Measurements from ENCODE around the gene RCAN2.

The RCAN2 gene

DNA sequence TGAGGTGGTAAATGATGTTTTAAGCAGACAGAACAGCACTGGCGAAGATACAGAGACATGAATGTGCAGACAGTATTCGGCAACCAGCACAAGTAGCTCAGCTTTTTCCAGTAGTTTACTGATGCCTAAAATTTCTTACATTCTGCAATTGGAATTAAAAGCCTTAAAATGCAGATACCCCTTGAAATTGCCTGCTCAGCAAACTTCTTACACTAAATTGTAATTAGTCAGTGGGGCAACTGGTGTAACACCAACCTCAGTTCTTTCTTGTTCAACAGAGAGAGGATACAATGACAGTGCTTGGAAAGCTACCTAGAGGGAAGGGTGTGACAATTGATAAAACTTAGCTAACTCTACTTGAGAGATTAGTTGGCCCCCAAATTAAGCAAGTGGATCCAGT, 199.4 kb downstream of the RCAN2 start:
- no peak for DNase-seq (ENCODE audit: low read depth in 2 of 2)

DNA sequence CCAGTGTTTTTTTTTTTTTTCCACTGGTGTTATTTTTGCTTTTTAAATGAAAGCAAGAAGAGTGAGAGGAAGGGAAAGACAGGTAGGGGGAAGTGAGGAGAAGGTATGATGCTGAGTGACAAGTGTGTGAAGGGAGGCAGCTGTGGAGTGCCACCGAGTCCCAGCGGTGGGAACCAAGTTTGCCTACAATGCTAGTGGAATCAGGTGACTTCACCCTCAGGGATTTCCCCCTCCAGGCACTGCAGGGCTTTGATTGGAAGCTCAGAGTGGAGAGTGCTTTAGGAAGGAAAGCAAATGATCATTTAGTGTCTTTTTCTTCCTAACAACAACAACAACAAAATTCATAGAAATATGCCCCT, 200.0 kb downstream of the RCAN2 start:
- no peak for DNase-seq (ENCODE audit: low read depth in 2 of 2)

DNA sequence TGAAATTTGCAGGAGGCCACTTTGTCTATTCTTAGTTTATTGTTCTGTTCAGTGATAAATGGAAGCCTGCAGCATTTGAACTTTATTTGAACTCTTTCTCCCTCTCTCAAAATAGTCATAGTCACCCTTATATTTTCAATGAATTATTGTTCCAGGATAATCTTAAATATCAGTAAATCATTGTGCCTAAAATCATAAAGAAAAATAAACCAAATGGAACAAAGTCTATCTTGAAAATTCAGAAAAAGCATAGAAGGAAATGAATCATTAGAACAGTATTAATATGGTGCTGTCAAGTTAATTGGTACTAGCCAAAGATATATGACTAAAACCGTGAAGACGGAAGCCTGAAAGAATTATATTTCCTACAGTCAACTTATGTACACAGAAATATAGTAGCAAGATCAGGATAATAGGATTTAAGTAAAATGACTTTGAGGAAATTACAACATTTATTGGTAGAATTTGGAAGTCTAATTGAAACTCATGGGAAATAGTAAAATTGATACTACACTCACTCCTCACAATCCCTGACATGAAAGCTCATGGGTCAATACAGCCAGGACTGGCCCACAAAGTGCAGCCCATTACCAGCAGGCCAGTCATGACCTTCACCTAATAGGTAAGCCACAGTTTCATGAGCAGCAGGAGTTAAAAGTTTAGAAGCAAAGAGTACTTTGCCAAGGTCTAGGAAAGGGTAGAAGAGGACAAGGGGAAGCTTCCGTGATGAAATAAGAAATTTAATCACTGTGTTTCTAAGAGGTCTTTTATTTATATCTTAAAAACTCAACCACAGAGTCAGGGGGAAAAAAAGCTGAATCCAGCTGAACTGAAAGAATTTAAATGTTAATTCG, 200.6 kb downstream of the RCAN2 start:
- no peak for DNase-seq (ENCODE audit: low read depth in 2 of 2)

DNA sequence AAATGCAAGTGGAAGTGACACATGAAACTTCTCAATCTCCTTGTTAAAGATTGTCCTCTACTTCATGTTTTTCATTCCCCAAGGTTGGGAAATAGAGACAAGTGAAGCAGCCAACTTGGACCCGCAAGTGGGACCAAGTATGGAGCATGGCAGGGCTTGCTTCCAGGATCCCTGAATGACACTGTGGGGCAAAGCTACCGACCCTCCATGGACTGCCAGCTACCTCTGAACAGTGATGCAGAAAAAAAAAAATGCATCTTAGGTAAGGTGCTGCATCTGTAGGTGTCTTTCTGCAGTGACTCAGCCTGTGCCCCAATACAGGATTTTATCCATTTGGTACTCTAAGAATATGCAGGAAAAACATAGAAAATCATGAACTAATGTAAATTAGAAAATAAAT, 201.4 kb downstream of the RCAN2 start:
- no peak for DNase-seq (ENCODE audit: low read depth in 2 of 2)

DNA sequence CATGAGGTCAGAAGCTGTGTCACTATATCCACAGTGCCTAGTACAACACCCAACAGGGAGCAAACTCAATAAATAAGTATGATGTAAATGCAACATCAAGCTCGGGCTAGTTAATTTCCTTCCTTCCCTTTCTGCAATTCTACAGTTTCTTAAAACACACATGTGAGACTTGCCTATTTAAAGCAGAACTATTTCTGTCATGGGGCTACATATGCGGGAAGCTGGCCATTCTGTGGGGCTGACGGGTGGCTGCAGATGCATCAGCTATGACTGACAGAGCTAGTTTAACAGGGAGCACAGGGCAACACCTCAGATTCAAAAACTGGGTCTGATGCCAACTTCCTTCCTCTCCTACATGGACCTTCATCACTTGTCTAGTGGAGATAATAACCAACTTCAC, 202.4 kb downstream of the RCAN2 start:
- DNase-seq (ENCODE audit: low read depth in 2 of 2): no peak

DNA sequence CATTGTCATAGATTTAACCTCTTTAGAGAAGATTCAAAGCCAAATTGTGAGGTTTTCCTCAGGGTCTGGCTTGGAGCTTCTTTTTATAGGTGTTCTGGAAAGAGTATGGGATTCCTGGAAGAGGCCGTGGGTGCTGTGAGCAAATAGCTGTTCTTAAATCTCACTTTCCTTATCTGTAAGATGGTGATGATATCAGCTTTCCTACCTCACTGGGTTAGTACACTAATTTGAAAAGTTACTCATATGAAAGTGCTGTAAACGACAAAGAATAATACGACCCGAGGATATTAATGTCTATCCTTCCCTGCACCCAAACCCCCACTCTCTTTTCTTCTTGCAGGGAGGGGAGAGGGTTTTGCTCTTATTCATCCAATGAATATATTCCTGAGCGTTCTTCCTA, 203.6 kb downstream of the RCAN2 start:
- DNase-seq (ENCODE audit: low read depth in 2 of 2): no peak

DNA sequence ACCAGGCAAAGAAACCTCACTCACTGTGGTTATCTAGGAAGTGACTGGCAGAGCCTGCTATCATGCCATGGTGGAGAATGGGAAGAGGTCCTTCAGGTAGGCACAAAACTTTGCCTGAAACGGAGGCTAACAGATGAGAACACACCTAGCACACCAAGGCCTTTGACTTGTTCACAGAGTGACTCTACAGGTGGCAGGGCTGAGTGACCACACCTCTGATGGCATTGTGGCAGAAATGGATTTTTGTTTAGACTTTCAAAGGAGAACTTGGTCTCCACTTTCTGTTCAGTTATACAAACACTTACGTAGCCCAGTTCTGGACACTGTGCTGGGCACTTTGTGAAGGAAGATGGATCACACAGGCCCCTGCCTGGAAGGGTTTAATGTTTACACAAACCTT, 204.2 kb downstream of the RCAN2 start:
- DNase-seq (ENCODE audit: low read depth in 2 of 2): no peak

DNA sequence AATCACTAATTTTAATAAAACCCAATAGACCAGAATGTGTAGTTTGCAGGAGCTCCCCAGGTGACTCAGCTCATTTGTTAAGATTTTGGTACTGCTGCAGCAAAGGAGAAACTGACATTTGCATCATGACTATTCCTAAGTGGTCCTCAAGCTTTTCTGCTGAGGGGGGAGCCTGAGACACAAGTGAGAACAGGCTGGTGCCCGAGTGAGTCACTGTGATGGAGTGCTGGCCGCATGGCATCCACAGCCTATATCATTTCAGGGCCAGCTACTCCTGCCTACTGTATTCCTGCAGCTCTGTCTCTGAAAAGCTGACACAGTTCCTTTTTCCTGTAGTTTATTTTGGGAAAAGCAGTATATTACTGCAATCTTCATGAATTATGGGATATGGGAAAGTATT, 206.8 kb downstream of the RCAN2 start:
- no peak for DNase-seq (ENCODE audit: low read depth in 2 of 2)

DNA sequence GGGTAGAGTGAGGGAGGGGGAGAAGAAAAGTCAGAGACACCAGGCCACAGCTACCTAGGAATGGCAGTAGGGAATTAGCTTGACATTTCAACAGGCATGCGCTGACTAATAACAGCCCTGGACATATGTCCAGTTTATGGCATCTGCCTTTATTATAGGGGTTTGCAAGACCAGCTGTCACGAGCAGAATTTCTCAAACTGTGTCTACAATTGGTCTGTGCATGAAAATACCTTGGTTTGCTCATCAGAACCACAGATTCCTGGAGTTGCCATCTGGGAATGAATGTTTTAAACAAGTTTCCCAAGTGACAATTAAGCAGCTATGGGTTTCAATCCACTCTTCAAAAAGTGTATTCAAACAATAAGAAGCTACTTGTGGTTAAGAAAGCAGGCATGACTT, 210.1 kb downstream of the RCAN2 start:
- DNase-seq (ENCODE audit: low read depth in 2 of 2): no peak

DNA sequence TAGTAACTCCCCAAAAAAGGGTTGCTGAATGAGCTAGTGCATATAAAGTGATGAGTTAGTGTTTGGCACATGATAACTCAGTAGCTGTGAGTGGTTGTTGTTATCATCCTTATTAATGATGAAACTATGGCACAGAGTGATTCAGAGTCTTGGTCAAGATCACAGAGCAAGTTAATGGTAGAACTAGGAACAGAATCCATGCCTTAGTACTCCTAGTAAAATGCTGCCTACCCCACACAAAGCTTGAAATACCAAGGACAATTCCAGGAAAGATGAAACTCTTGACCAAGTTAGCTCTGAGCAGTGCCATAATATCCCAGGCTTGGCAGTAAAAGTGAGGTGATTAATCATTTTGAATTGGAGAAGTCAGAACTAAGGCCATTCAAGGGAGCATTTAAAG, 211.4 kb downstream of the RCAN2 start:
- DNase-seq (ENCODE audit: low read depth in 2 of 2): no peak

DNA sequence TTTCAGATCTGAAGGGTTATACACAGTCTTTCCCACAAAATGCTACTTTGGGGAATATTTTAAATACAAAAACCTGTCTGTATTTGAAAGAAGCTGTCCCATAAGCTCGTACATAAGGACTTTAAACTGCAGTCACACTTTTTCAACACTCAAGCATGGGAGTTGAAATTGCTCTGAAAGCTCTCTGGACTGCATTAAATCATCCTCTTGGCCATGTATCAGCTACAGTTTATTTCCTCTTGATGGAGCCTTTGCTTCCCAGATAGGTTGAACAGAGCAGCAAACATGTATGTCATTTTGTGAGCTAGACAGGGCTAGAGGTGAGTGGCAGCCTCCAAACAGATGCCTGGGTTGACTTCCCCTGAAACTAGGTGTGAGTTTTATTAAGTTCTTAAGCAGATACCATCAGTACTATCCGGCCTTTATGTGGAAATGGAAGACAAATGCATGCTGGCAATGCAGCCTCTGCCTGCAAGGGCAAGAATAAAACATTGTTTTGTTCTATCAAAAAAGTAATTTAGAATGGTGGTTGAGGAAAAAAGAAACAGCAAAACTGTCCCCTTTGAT, 214.6 kb downstream of the RCAN2 start:
- DNase-seq (ENCODE audit: low read depth in 2 of 2): no peak

DNA sequence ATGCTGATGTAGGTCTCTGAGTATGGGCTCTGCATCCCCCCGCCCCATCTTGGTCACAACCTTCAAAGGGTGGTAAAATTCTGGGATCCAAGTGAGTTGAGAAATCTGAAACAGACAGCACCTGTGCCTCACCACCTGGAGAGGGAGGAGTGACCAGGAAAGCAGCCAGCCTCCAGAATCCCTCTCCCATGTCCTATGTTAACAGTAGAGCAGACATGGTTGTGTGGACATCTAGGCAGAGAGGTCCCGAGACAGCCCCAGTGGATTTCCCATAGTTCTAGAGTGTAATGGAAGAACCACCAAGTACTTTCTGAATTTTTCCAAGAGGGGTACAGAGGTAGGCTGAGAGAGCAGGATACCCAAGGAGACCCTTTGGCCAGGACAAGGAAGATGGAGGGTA, 216.7 kb downstream of the RCAN2 start:
- no peak for DNase-seq (ENCODE audit: low read depth in 2 of 2)

DNA sequence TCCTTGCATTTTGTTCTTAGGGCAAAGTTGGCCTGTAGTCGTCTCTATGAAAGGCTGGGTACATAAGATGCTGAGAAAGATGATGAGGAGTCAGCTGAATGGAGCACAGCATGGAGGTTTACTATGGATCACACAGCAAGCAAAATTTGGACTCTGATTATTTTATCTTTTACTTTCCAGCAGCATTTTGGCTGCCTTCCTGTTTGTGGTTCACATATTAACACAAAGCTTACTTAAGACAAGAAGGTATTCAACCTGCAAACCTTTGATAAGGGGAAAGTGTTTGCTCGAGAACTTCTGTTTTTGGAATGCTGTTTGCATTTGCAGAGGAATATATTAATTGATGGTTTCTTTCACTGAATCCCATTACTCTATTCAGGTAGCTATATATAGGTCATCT, 217.3 kb downstream of the RCAN2 start:
- DNase-seq (ENCODE audit: low read depth in 2 of 2): no peak

DNA sequence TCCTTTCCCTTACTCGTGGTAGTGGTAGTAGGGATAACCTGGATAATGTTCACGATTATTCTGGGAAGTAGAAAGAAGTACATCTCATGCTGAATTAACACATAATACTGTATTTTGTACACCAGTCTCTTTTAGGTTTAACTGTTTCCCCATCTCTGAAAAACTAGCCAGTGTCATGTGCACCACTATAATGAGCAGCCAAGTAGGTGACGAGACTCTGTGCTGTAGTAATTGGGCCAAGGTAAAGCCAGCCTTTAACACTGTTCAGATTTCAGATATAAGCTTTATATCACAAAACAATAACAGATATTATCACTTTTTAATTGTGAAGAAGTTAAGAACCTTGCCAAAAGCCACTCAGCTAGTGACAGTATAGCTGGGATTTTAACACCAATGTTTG, 219.5 kb downstream of the RCAN2 start:
- DNase-seq (ENCODE audit: low read depth in 2 of 2): no peak

DNA sequence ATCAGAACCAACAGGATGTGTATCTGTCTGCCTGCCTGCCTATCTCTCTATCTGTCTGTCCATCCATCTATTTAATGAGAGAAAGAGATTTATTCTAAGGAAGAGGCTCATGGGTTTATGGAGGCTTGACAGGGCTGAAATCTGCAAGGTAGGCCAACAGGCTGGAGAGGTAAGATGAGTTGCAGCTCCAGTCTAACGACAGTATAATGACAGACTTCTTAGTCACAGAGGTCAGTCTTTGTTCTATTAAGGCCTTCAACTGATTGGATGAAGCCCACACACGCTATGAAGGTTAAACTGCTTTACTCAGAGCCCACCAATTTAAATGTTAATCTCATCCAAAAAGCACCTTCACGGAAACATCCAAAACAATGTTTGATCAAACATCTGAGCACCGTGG, 220.1 kb downstream of the RCAN2 start:
- no peak for DNase-seq (ENCODE audit: low read depth in 2 of 2)

DNA sequence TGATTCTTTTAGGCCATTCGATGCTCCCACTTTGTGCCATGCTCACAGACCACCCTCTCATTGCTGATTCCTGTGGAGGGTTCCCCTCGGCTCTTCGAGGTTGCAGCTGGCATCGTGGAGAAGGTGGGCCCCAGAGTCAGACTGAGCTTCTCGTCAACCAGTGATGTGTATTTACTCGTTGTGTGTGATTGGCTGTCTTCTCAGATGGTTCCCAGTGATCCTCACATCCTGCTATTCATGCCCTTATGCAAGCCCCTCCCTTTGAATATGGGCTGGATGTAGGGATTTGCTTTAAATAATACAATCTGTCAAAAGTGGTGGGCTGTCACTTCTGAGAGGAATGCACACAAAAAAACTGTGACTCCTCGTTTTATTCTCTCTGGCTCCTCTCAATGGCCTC, 220.9 kb downstream of the RCAN2 start:
- no peak for DNase-seq (ENCODE audit: low read depth in 2 of 2)

DNA sequence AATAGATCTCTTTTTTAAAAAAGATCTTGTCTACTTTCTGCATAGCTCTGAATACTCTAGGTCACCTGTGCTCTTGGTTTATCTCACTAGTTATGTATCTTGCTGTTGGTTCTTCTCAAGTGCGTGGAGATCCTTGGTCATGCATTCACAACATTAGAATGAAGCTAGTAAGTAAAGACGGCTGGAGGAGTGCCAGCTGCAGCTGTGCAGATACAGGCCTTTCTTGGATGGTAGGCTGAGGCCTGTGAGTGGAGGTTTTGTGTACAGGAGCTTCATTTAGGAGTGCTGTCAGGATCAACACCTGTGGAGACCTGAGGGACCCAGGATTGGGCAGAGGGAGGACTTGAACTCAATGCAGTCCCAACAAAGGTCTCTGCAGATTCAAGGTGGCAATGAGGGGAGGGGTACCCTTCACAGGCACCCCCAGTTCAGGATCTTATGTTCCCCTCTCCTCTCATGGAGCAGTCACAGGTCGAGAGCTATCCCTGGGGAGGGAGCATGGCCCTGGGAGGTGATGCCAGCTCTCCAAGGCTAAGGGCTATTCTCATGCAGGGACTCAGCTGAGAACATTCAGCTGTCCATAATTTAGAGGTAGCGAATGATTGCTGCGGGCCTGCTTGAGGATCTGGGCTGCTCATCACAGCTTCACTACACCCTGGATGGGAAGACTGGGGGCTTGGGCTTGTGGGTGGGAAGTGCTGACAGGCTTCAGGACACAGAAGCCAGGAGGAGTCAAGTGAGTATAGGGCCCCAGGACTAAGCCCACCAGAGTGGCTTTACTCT, 221.6 kb downstream of the RCAN2 start:
- no peak for DNase-seq (ENCODE audit: low read depth in 2 of 2)

DNA sequence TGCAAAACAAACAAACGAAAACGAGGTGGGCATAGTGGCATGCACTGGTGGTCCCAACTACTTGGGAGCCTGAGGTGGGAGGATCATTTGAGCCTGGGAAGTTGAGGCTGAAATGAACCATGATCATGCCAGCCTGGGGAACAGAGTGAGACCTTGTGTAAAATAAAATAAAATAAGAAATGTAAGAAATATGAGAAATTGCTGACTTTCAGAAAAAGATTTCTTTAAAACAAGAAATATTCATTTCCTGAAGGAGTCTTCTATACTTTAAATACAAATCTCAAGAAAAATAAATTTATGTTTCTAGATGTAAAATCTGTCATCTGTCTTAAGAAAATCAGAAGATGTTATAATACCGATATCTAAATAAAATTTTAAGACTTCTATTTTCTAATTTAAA, 223.7 kb downstream of the RCAN2 start:
- DNase-seq (ENCODE audit: low read depth in 2 of 2): no peak

DNA sequence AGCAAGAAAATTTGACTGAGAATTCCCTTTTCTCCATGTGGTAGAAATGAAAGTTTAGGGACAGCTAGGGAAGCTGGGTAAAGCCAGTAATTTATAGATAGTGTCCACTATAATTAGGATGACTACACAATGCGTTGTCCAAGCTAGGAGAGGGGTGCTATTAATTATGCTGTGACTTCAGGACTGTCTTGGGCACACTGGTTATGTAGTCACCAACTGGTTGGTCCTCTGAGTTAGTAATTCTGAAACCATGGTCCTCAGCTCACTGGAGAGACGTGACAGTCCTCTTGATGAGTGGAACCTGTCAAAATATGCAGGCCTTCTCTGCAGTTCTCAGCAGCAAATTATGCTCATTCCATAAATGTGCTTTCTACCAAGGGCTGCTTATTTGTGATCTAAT, 225.9 kb downstream of the RCAN2 start:
- DNase-seq (ENCODE audit: low read depth in 2 of 2): no peak

DNA sequence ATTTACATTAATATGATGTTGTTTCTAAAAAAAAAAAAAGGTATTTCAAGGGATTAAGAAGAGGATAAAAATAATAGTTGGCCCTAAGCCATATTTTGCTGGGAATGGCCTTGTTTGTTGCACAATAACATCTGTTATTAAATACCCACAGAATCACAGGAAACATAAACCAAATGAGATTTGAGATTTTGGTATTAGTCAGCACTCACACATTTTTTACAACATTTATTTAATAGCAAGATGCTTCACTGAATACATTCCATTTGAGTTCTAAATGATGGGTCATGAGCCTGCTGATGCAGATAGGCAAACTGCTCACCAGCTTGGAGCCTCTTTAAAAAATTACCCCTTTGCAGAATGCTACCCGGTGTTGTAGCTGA, 227.6 kb downstream of the RCAN2 start:
- peak; percentile 91 to 93 for DNase-seq (ENCODE audit: low read depth in 2 of 2)

DNA sequence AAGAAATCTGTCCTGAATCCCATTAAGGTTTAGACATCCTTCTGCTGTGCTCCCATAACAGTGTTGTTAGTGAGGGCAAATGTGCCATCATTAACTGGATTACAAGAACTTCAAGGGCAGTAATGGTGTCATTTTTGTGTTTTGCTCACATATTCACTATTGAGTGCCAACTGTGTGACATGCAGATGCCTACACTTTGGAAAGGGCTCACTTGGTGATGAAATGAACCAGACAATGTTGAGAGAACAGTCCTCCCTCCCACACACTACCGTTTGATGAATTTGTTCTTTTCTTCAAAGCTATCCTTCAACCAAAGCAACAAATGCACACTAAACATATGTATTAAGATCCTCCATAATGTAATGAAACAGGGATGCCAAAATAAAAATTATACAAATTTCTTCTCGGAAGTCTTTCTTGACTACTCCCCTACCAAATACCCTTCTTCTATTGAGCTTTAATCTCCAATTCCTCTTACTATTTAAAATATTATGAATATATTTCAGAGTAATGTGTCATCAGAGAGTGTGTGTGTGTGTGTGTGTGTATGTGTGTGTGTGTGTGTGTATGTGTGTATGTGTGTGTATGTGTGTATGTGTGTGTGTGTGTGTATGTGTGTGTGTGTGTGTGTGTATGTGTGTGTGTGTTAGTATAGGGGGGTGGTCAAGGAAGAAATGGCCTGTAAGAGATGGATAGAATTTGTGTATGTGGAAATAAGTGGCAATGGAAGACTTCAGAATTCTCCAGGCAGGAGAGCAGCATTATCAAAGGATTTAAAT, 228.1 kb downstream of the RCAN2 start:
- DNase-seq (ENCODE audit: low read depth in 2 of 2): no peak

DNA sequence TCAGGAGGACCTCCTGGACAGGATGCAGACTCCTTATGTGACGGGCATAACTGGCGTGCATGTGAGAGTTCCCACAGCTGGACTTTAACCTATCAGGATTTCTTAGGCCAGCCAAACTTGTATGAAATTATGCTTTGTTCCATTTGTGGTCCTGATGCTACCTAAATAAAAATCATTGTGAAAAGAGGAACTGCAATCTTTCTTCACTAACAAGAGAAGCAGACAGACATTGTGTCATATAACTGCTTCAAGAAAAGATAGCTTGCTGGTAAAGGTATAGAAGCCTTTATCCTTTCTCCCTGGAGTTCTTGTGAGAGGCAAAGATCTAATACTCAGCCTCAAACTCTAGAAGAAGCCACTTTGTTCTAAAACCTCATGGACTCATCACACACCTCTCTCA, 233.0 kb downstream of the RCAN2 start:
- no peak for DNase-seq (ENCODE audit: low read depth in 2 of 2)
